ENCODE results near the gene CDYL.

Gene CDYL

GRCh38 chr6:4740032-4740431 is 36.2 kb upstream of the CDYL start:
- no peak overlapping the region for H3K27ac ChIP-seq (ENCODE audit: low read depth, low read length)
- no peak overlapping the region for H3K4me3 ChIP-seq (ENCODE audit: low read depth in 1 of 2, low read length in 2 of 2)
- H3K27me3 ChIP-seq (ENCODE audit: control insufficient read depth in 1 of 2, insufficient read depth in 2 of 2, low read length in 2 of 2), result no peaks in the 10 kb centered on the region
- no peaks in the 10 kb centered on the region for H3K9me3 ChIP-seq (ENCODE audit: control insufficient read depth in 1 of 2, low read length in 2 of 2)
- no peaks in the 10 kb centered on the region for H3K4me1 ChIP-seq (ENCODE audit: control insufficient read depth in 1 of 2, insufficient read depth in 2 of 2, low read length in 2 of 2)
- no peak overlapping the region for H3K9ac ChIP-seq (ENCODE audit: low read depth in 1 of 2, low read length in 2 of 2)
- H3K36me3 ChIP-seq (ENCODE audit: control insufficient read depth in 1 of 2, insufficient read depth in 2 of 2, low read length in 2 of 2), result no peaks in the 10 kb centered on the region

- Histone ChIP-seq H3K9me3 (ENCODE audit: control insufficient read depth in 1 of 2, low read length in 2 of 2) (no peaks in the 10 kb centered on the region), H3K9ac (ENCODE audit: low read depth in 1 of 2, low read length in 2 of 2) (no peak overlapping the region), H3K36me3 (ENCODE audit: control insufficient read depth in 1 of 2, insufficient read depth in 2 of 2, low read length in 2 of 2) (no peaks in the 10 kb centered on the region), H3K27ac (ENCODE audit: low read depth, low read length) (no peak overlapping the region), H3K27me3 (ENCODE audit: control insufficient read depth in 1 of 2, insufficient read depth in 2 of 2, low read length in 2 of 2) (no peaks in the 10 kb centered on the region), H3K4me3 (ENCODE audit: low read depth in 1 of 2, low read length in 2 of 2) (no peak overlapping the region), H3K4me1 (ENCODE audit: control insufficient read depth in 1 of 2, insufficient read depth in 2 of 2, low read length in 2 of 2) (no peaks in the 10 kb centered on the region)
These were observed 33.1 kb upstream of the CDYL start for GRCh38 chr6:4743062-4743461.

- Histone ChIP-seq H3K9ac (ENCODE audit: low read depth in 1 of 2, low read length in 2 of 2) (no peak overlapping the region), H3K4me1 (ENCODE audit: control insufficient read depth in 1 of 2, insufficient read depth in 2 of 2, low read length in 2 of 2) (no peaks in the 10 kb centered on the region), H3K27ac (ENCODE audit: low read depth, low read length) (no peak overlapping the region), H3K36me3 (ENCODE audit: control insufficient read depth in 1 of 2, insufficient read depth in 2 of 2, low read length in 2 of 2) (no peaks in the 10 kb centered on the region), H3K4me3 (ENCODE audit: low read depth in 1 of 2, low read length in 2 of 2) (no peak overlapping the region), H3K9me3 (ENCODE audit: control insufficient read depth in 1 of 2, low read length in 2 of 2) (no peaks in the 10 kb centered on the region), H3K27me3 (ENCODE audit: control insufficient read depth in 1 of 2, insufficient read depth in 2 of 2, low read length in 2 of 2) (no peaks in the 10 kb centered on the region)
These were observed 32.3 kb upstream of the CDYL start for GRCh38 chr6:4743926-4744325.

- H3K4me1 ChIP-seq (ENCODE audit: control insufficient read depth in 1 of 2, insufficient read depth in 2 of 2, low read length in 2 of 2), result no peaks in the 10 kb centered on the region
- H3K4me3 ChIP-seq (ENCODE audit: low read depth in 1 of 2, low read length in 2 of 2), result no peak overlapping the region
- no peak overlapping the region for H3K27ac ChIP-seq (ENCODE audit: low read depth, low read length)
- no peaks in the 10 kb centered on the region for H3K36me3 ChIP-seq (ENCODE audit: control insufficient read depth in 1 of 2, insufficient read depth in 2 of 2, low read length in 2 of 2)
- no peaks in the 10 kb centered on the region for H3K27me3 ChIP-seq (ENCODE audit: control insufficient read depth in 1 of 2, insufficient read depth in 2 of 2, low read length in 2 of 2)
- H3K9ac ChIP-seq (ENCODE audit: low read depth in 1 of 2, low read length in 2 of 2), result no peak overlapping the region
- H3K9me3 ChIP-seq (ENCODE audit: control insufficient read depth in 1 of 2, low read length in 2 of 2), result no peaks in the 10 kb centered on the region
These were observed 28.6 kb upstream of the CDYL start for GRCh38 chr6:4747588-4747987.

- Histone ChIP-seq H3K27me3 (ENCODE audit: control insufficient read depth in 1 of 2, insufficient read depth in 2 of 2, low read length in 2 of 2) (peaks cover 0 to 2% of the 10 kb centered on the region in 2 donors), H3K27ac (ENCODE audit: low read depth, low read length) (no peak overlapping the region), H3K9me3 (ENCODE audit: control insufficient read depth in 1 of 2, low read length in 2 of 2) (no peaks in the 10 kb centered on the region), H3K36me3 (ENCODE audit: control insufficient read depth in 1 of 2, insufficient read depth in 2 of 2, low read length in 2 of 2) (no peaks in the 10 kb centered on the region), H3K4me1 (ENCODE audit: control insufficient read depth in 1 of 2, insufficient read depth in 2 of 2, low read length in 2 of 2) (no peaks in the 10 kb centered on the region), H3K4me3 (ENCODE audit: low read depth in 1 of 2, low read length in 2 of 2) (no peak overlapping the region), H3K9ac (ENCODE audit: low read depth in 1 of 2, low read length in 2 of 2) (no peak overlapping the region)
These were observed 24.3 kb upstream of the CDYL start for GRCh38 chr6:4751823-4752464.

- no peaks in the 10 kb centered on the region for H3K9me3 ChIP-seq (ENCODE audit: control insufficient read depth in 1 of 2, low read length in 2 of 2)
- no peaks in the 10 kb centered on the region for H3K4me1 ChIP-seq (ENCODE audit: control insufficient read depth in 1 of 2, insufficient read depth in 2 of 2, low read length in 2 of 2)
- peaks cover 0 to 2% of the 10 kb centered on the region in 2 donors for H3K27me3 ChIP-seq (ENCODE audit: control insufficient read depth in 1 of 2, insufficient read depth in 2 of 2, low read length in 2 of 2)
- no peak overlapping the region for H3K27ac ChIP-seq (ENCODE audit: low read depth, low read length)
- H3K4me3 ChIP-seq (ENCODE audit: low read depth in 1 of 2, low read length in 2 of 2), result no peak overlapping the region
- H3K36me3 ChIP-seq (ENCODE audit: control insufficient read depth in 1 of 2, insufficient read depth in 2 of 2, low read length in 2 of 2), result no peaks in the 10 kb centered on the region
- H3K9ac ChIP-seq (ENCODE audit: low read depth in 1 of 2, low read length in 2 of 2), result no peak overlapping the region
These were observed 20.0 kb upstream of the CDYL start for GRCh38 chr6:4756247-4756646.

GRCh38 chr6:4759997-4760396 is 16.2 kb upstream of the CDYL start:
- H3K4me3 ChIP-seq (ENCODE audit: low read depth in 1 of 2, low read length in 2 of 2), result no peak overlapping the region
- H3K27me3 ChIP-seq (ENCODE audit: control insufficient read depth in 1 of 2, insufficient read depth in 2 of 2, low read length in 2 of 2), result peaks cover 0 to 2% of the 10 kb centered on the region in 2 donors
- peaks cover 0 to 11% of the 10 kb centered on the region in 2 donors for H3K9me3 ChIP-seq (ENCODE audit: control insufficient read depth in 1 of 2, low read length in 2 of 2)
- no peak overlapping the region for H3K27ac ChIP-seq (ENCODE audit: low read depth, low read length)
- no peaks in the 10 kb centered on the region for H3K36me3 ChIP-seq (ENCODE audit: control insufficient read depth in 1 of 2, insufficient read depth in 2 of 2, low read length in 2 of 2)
- H3K4me1 ChIP-seq (ENCODE audit: control insufficient read depth in 1 of 2, insufficient read depth in 2 of 2, low read length in 2 of 2), result no peaks in the 10 kb centered on the region
- no peak overlapping the region for H3K9ac ChIP-seq (ENCODE audit: low read depth in 1 of 2, low read length in 2 of 2)

GRCh38 chr6:4760773-4761172 is 15.4 kb upstream of the CDYL start:
- H3K27me3 ChIP-seq (ENCODE audit: control insufficient read depth in 1 of 2, insufficient read depth in 2 of 2, low read length in 2 of 2), result peaks cover 0 to 2% of the 10 kb centered on the region in 2 donors
- H3K4me3 ChIP-seq (ENCODE audit: low read depth in 1 of 2, low read length in 2 of 2), result no peak overlapping the region
- peaks cover 0 to 11% of the 10 kb centered on the region in 2 donors for H3K9me3 ChIP-seq (ENCODE audit: control insufficient read depth in 1 of 2, low read length in 2 of 2)
- no peaks in the 10 kb centered on the region for H3K36me3 ChIP-seq (ENCODE audit: control insufficient read depth in 1 of 2, insufficient read depth in 2 of 2, low read length in 2 of 2)
- no peaks in the 10 kb centered on the region for H3K4me1 ChIP-seq (ENCODE audit: control insufficient read depth in 1 of 2, insufficient read depth in 2 of 2, low read length in 2 of 2)
- H3K9ac ChIP-seq (ENCODE audit: low read depth in 1 of 2, low read length in 2 of 2), result no peak overlapping the region
- H3K27ac ChIP-seq (ENCODE audit: low read depth, low read length), result no peak overlapping the region

GRCh38 chr6:4762294-4762693 is 13.9 kb upstream of the CDYL start:
- Histone ChIP-seq H3K27me3 (ENCODE audit: control insufficient read depth in 1 of 2, insufficient read depth in 2 of 2, low read length in 2 of 2) (no peaks in the 10 kb centered on the region), H3K36me3 (ENCODE audit: control insufficient read depth in 1 of 2, insufficient read depth in 2 of 2, low read length in 2 of 2) (no peaks in the 10 kb centered on the region), H3K9ac (ENCODE audit: low read depth in 1 of 2, low read length in 2 of 2) (no peak overlapping the region), H3K4me1 (ENCODE audit: control insufficient read depth in 1 of 2, insufficient read depth in 2 of 2, low read length in 2 of 2) (no peaks in the 10 kb centered on the region), H3K4me3 (ENCODE audit: low read depth in 1 of 2, low read length in 2 of 2) (no peak overlapping the region), H3K27ac (ENCODE audit: low read depth, low read length) (no peak overlapping the region), H3K9me3 (ENCODE audit: control insufficient read depth in 1 of 2, low read length in 2 of 2) (peaks cover 0 to 11% of the 10 kb centered on the region in 2 donors)

- Histone ChIP-seq H3K36me3 (ENCODE audit: control insufficient read depth in 1 of 2, insufficient read depth in 2 of 2, low read length in 2 of 2) (no peaks in the 10 kb centered on the region), H3K4me1 (ENCODE audit: control insufficient read depth in 1 of 2, insufficient read depth in 2 of 2, low read length in 2 of 2) (no peaks in the 10 kb centered on the region), H3K9ac (ENCODE audit: low read depth in 1 of 2, low read length in 2 of 2) (no peak overlapping the region), H3K9me3 (ENCODE audit: control insufficient read depth in 1 of 2, low read length in 2 of 2) (peaks cover 0 to 11% of the 10 kb centered on the region in 2 donors), H3K4me3 (ENCODE audit: low read depth in 1 of 2, low read length in 2 of 2) (no peak overlapping the region), H3K27ac (ENCODE audit: low read depth, low read length) (no peak overlapping the region), H3K27me3 (ENCODE audit: control insufficient read depth in 1 of 2, insufficient read depth in 2 of 2, low read length in 2 of 2) (no peaks in the 10 kb centered on the region)
These were observed 12.3 kb upstream of the CDYL start for GRCh38 chr6:4763921-4764320.

- Histone ChIP-seq H3K27me3 (ENCODE audit: control insufficient read depth in 1 of 2, insufficient read depth in 2 of 2, low read length in 2 of 2) (no peaks in the 10 kb centered on the region), H3K9me3 (ENCODE audit: control insufficient read depth in 1 of 2, low read length in 2 of 2) (no peaks in the 10 kb centered on the region), H3K4me3 (ENCODE audit: low read depth in 1 of 2, low read length in 2 of 2) (no peak overlapping the region), H3K36me3 (ENCODE audit: control insufficient read depth in 1 of 2, insufficient read depth in 2 of 2, low read length in 2 of 2) (no peaks in the 10 kb centered on the region), H3K4me1 (ENCODE audit: control insufficient read depth in 1 of 2, insufficient read depth in 2 of 2, low read length in 2 of 2) (no peaks in the 10 kb centered on the region), H3K27ac (ENCODE audit: low read depth, low read length) (no peak overlapping the region), H3K9ac (ENCODE audit: low read depth in 1 of 2, low read length in 2 of 2) (no peak overlapping the region)
These were observed 7.4 kb upstream of the CDYL start for GRCh38 chr6:4768815-4769214.
